Trophoblast cell (in vitro differentiated cells and primary cell): ENCODE results near the gene FAM221B. TPM values are rescaled to one million over a fixed set of nuclear protein-coding genes. Genes with fewer than 3 reads are reported as not detected.

ENCODE experiments used
- DNase-seq, 2 donors: peaks; one replicate each; pipeline ENCODE4 v3.0.0-alpha.2; 2016
- H2AFZ ChIP-seq: 2 replicates; pipeline ENCODE4 v1.6.1; 2013; ENCODE audit warnings: low read length, moderate library complexity, mild to moderate bottlenecking; ENCODE audit not compliant: insufficient read depth, poor library complexity
- H2AK5ac ChIP-seq: 2 replicates; pipeline ENCODE4 v1.6.1; 2013; ENCODE audit warnings: mild to moderate bottlenecking, low read length
- H2BK120ac ChIP-seq: 2 replicates; pipeline ENCODE4 v1.6.1; 2013; ENCODE audit warnings: low read length, mild to moderate bottlenecking, moderate library complexity; ENCODE audit not compliant: insufficient read depth, poor library complexity
- H2BK12ac ChIP-seq: 2 replicates; pipeline ENCODE4 v1.6.1; 2013; ENCODE audit warnings: mild to moderate bottlenecking, low read length, moderate library complexity
- H2BK5ac ChIP-seq: 2 replicates; pipeline ENCODE4 v1.6.1; 2013; ENCODE audit warnings: low read length, low read depth, moderate library complexity, mild to moderate bottlenecking; ENCODE audit not compliant: poor library complexity
- H3K14ac ChIP-seq: 2 replicates; pipeline ENCODE4 v1.6.1; 2013; ENCODE audit warnings: mild to moderate bottlenecking, low read length
- H3K18ac ChIP-seq: 2 replicates; pipeline ENCODE4 v1.6.1; 2013; ENCODE audit warnings: mild to moderate bottlenecking, low read length
- H3K23ac ChIP-seq: 2 replicates; pipeline ENCODE4 v1.6.1; 2013; ENCODE audit warnings: low read length
- H3K27ac ChIP-seq: 2 replicates; pipeline ENCODE4 v1.5.1; 2013; ENCODE audit warnings: low read depth, mild to moderate bottlenecking, inconsistent platforms, low read length, moderate library complexity
- H3K27me3 ChIP-seq: 2 replicates; pipeline ENCODE4 v1.6.1; 2013; ENCODE audit warnings: inconsistent platforms, mild to moderate bottlenecking, low read length, moderate library complexity; ENCODE audit not compliant: insufficient read depth
- H3K36me3 ChIP-seq, 2 experiments: 1 replicate in 1 of 2; 2 replicates in 1 of 2; pipeline ENCODE4 v1.6.1; 2013; ENCODE audit warnings: low read length in 2 of 2, mild to moderate bottlenecking in 2 of 2, moderate library complexity in 1 of 2; ENCODE audit not compliant: insufficient read depth in 2 of 2, control insufficient read depth in 1 of 2
- H3K4ac ChIP-seq: 2 replicates; pipeline ENCODE4 v1.6.1; 2013; ENCODE audit warnings: low read depth, mild to moderate bottlenecking, low read length, moderate library complexity
- H3K4me1 ChIP-seq, 2 experiments: 1 replicate in 1 of 2; 2 replicates in 1 of 2; pipeline ENCODE4 v1.6.1; 2013; ENCODE audit warnings: low read length in 2 of 2, mild to moderate bottlenecking in 2 of 2, moderate library complexity in 1 of 2; ENCODE audit not compliant: insufficient read depth in 2 of 2, control insufficient read depth in 1 of 2
- H3K4me2 ChIP-seq: 2 replicates; pipeline ENCODE4 v1.6.1; 2013; ENCODE audit warnings: inconsistent platforms, mild to moderate bottlenecking, low read length, moderate library complexity
- H3K4me3 ChIP-seq: 2 replicates; pipeline ENCODE4 v1.5.1; 2013; ENCODE audit warnings: mild to moderate bottlenecking, low read depth, low read length, inconsistent platforms
- H3K79me1 ChIP-seq: one replicate; pipeline ENCODE4 v1.6.1; 2013; ENCODE audit warnings: low read length
- H3K79me2 ChIP-seq: 2 replicates; pipeline ENCODE4 v1.6.1; 2013; ENCODE audit warnings: low read length, mild to moderate bottlenecking; ENCODE audit not compliant: control insufficient read depth, insufficient read depth, poor library complexity
- H3K9ac ChIP-seq: 2 replicates; pipeline ENCODE4 v1.6.1; 2013; ENCODE audit warnings: mild to moderate bottlenecking, low read length
- H3K9me3 ChIP-seq: 2 replicates; pipeline ENCODE4 v1.6.1; 2013; ENCODE audit warnings: low read depth, mild to moderate bottlenecking, control low read depth, inconsistent platforms, low read length; ENCODE audit not compliant: insufficient read depth
- H4K12ac ChIP-seq: 2 replicates; pipeline ENCODE4 v1.6.1; 2013; ENCODE audit warnings: low read depth, mild to moderate bottlenecking, low read length, moderate library complexity
- H4K8ac ChIP-seq: 2 replicates; pipeline ENCODE4 v1.6.1; 2013; ENCODE audit warnings: low read depth, mild to moderate bottlenecking, low read length, moderate library complexity
- H4K91ac ChIP-seq: one replicate; pipeline ENCODE4 v1.6.1; 2013; ENCODE audit warnings: low read depth, mild to moderate bottlenecking, low read length, moderate library complexity
- WGBS: extraction: QIAGEN DNeasy Blood & Tissue Kit; methylation state at CpG from one replicate; pipeline ENCODE4 v1.1.7; 2013; ENCODE audit warnings: missing lambda C conversion rate; ENCODE audit not compliant: insufficient read length, insufficient coverage; ENCODE audit errors: extremely low coverage; 5-methylcytosine and 5-hydroxymethylcytosine counted together
- polyA plus RNA-seq: library from polyadenylated mRNA; stranded (reverse); fragments of 200-250 nt; gene quantifications from 2 replicates; pipeline ENCODE4 v1.2.3, GENCODE V29; 2013

The FAM221B gene
- polyA plus RNA-seq, result not detected in 2 replicates

- peak in 1 of 2 donors; percentile 10 for DNase-seq
- peak within 1 kb of the TSS; percentile 73 for H3K4ac ChIP-seq
- H2AFZ ChIP-seq, result peak within 1 kb of the TSS; percentile 94
- H3K27ac ChIP-seq, result no peak within 1 kb of the TSS
- peak within 1 kb of the TSS; percentile 90 for H3K9ac ChIP-seq
- H3K27me3 ChIP-seq, result no peaks in the 10 kb centered on the region
- H3K79me2 ChIP-seq, result peaks cover 3% of the 10 kb centered on the region
- H2BK12ac ChIP-seq, result peak within 1 kb of the TSS; percentile 20
- peak within 1 kb of the TSS; percentile 48 for H4K91ac ChIP-seq
- peaks cover 4% of the 10 kb centered on the region for H3K79me1 ChIP-seq
- no peaks in the 10 kb centered on the region for H3K36me3 ChIP-seq
- H2BK120ac ChIP-seq, result peak within 1 kb of the TSS; percentile 46
- peak within 1 kb of the TSS; percentile 97 for H4K8ac ChIP-seq
- H3K4me3 ChIP-seq, result peak within 1 kb of the TSS; percentile 81
- H4K12ac ChIP-seq, result peak within 1 kb of the TSS; percentile 67
- H3K18ac ChIP-seq, result peak within 1 kb of the TSS; percentile 69
- peak within 1 kb of the TSS; percentile 90 for H3K14ac ChIP-seq
- peak within 1 kb of the TSS; percentile 44 for H2AK5ac ChIP-seq
- peak within 1 kb of the TSS; percentile 44 for H2BK5ac ChIP-seq
- H3K23ac ChIP-seq, result no peak within 1 kb of the TSS
- H3K4me2 ChIP-seq, result peak within 1 kb of the TSS; percentile 99
- peaks cover 22 to 27% of the 10 kb centered on the region in 2 experiments for H3K4me1 ChIP-seq
- WGBS, result no CpG with 5 or more reads among the region's 21 CpGs
- H3K9me3 ChIP-seq, result no peaks in the 10 kb centered on the region
These were observed at the start of gene FAM221B for GRCh38 chr9:35828716-35829083. TSS of gene FAM221B (minus strand) at chr9:35828732. CDS start at chr9:35826161, 2,571 bp downstream.

GRCh38 chr9:35872505-35872904 is 44.0 kb upstream of the FAM221B start:
- H4K91ac ChIP-seq, result no peak overlapping the region

GRCh38 chr9:35871545-35871944 is 43.0 kb upstream of the FAM221B start:
- Histone ChIP-seq H3K9me3 (peaks cover 4% of the 10 kb centered on the region), H4K91ac (no peak overlapping the region), H4K8ac (no peak overlapping the region), H3K79me2 (no peaks in the 10 kb centered on the region), H3K4me3 (no peak overlapping the region), H2BK5ac (no peak overlapping the region), H3K23ac (no peak overlapping the region), H3K4me1 (no peaks in the 10 kb centered on the region), H3K4ac (no peak overlapping the region), H2BK12ac (no peak overlapping the region), H3K9ac (no peak overlapping the region), H3K79me1 (no peaks in the 10 kb centered on the region), H3K27me3 (no peaks in the 10 kb centered on the region), H2BK120ac (no peak overlapping the region), H3K18ac (no peak overlapping the region), H3K14ac (no peak overlapping the region), H2AK5ac (no peak overlapping the region), H3K27ac (no peak overlapping the region), H3K4me2 (no peak overlapping the region), H3K36me3 (no peaks in the 10 kb centered on the region), H2AFZ (no peak overlapping the region), H4K12ac (no peak overlapping the region)
- peak in 1 of 2 donors; percentile 8 for DNase-seq
- no CpG with 5 or more reads among the region's 3 CpGs for WGBS

More at GRCh38 chr9:35872505-35872904, 44.0 kb upstream of the FAM221B start:
- no peaks in the 10 kb centered on the region for H3K4me1 ChIP-seq
- H3K27me3 ChIP-seq, result no peaks in the 10 kb centered on the region
- H2BK12ac ChIP-seq, result no peak overlapping the region
- no peak overlapping the region for H3K14ac ChIP-seq
- H3K9me3 ChIP-seq, result peaks cover 4% of the 10 kb centered on the region
- no peak overlapping the region for H3K4me3 ChIP-seq
- no peak overlapping the region for H3K4ac ChIP-seq
- H4K12ac ChIP-seq, result no peak overlapping the region
- no CpG with 5 or more reads among the region's 3 CpGs for WGBS
- H3K23ac ChIP-seq, result no peak overlapping the region
- no peak overlapping the region for H2BK5ac ChIP-seq
- H2AFZ ChIP-seq, result no peak overlapping the region
- H2AK5ac ChIP-seq, result no peak overlapping the region
- no peaks in the 10 kb centered on the region for H3K79me1 ChIP-seq
- H3K36me3 ChIP-seq, result no peaks in the 10 kb centered on the region
- no peak overlapping the region for H3K4me2 ChIP-seq
- H3K27ac ChIP-seq, result no peak overlapping the region
- DNase-seq, result no peak
- H4K8ac ChIP-seq, result no peak overlapping the region
- H2BK120ac ChIP-seq, result no peak overlapping the region
- no peaks in the 10 kb centered on the region for H3K79me2 ChIP-seq
- H3K18ac ChIP-seq, result no peak overlapping the region
- H3K9ac ChIP-seq, result no peak overlapping the region

GRCh38 chr9:35870351-35870923 is 41.9 kb upstream of the FAM221B start, which contains the start of gene OR13J1:
TSS of gene OR13J1 (minus strand) at chr9:35870401. CDS start at chr9:35870401, 0 bp downstream.
- no peaks in the 10 kb centered on the region for H3K27me3 ChIP-seq
- no peak within 1 kb of the TSS for H4K12ac ChIP-seq
- WGBS, result no CpG with 5 or more reads among the region's 8 CpGs
- no peak within 1 kb of the TSS for H2BK5ac ChIP-seq
- H2BK12ac ChIP-seq, result no peak within 1 kb of the TSS
- H3K9ac ChIP-seq, result no peak within 1 kb of the TSS
- no peaks in the 10 kb centered on the region for H3K4me1 ChIP-seq
- no peak within 1 kb of the TSS for H3K4ac ChIP-seq
- H3K4me3 ChIP-seq, result no peak within 1 kb of the TSS
- no peak within 1 kb of the TSS for H3K23ac ChIP-seq
- no peaks in the 10 kb centered on the region for H3K36me3 ChIP-seq
- DNase-seq, result no peak
- H3K4me2 ChIP-seq, result no peak within 1 kb of the TSS
- no peak within 1 kb of the TSS for H2BK120ac ChIP-seq
- H2AFZ ChIP-seq, result no peak within 1 kb of the TSS
- no peaks in the 10 kb centered on the region for H3K79me2 ChIP-seq
- no peaks in the 10 kb centered on the region for H3K79me1 ChIP-seq
- H3K18ac ChIP-seq, result no peak within 1 kb of the TSS
- H3K9me3 ChIP-seq, result peaks cover 4% of the 10 kb centered on the region
- H4K91ac ChIP-seq, result no peak within 1 kb of the TSS
- no peak within 1 kb of the TSS for H2AK5ac ChIP-seq
- no peak within 1 kb of the TSS for H3K27ac ChIP-seq
- H4K8ac ChIP-seq, result no peak within 1 kb of the TSS
- H3K14ac ChIP-seq, result no peak within 1 kb of the TSS
